Measurements from ENCODE around the gene RSBN1. TPM values are rescaled to one million over a fixed set of nuclear protein-coding genes. Genes with fewer than 3 reads are reported as not detected.
"Not testable (repeated sequence)": the region's sequence is repeated elsewhere in the genome, so short reads cannot be mapped to it uniquely, and the experiment has no call there.

The RSBN1 gene
- polyA plus RNA-seq, 3 donors = 23.0 to 23.6 (median 23.5) TPM

GRCh38 chr1:113786069-113786468 lies 26.2 kb downstream of the RSBN1 start:
- DNase-seq = no peak

GRCh38 chr1:113784104-113784779 lies 28.0 kb downstream of the RSBN1 start:
- DNase-seq = no peak

- no peak for DNase-seq
These were observed 28.8 kb downstream of the RSBN1 start for GRCh38 chr1:113783254-113784103.

GRCh38 chr1:113782406-113782805 lies 29.9 kb downstream of the RSBN1 start:
- no peak for DNase-seq

DNA sequence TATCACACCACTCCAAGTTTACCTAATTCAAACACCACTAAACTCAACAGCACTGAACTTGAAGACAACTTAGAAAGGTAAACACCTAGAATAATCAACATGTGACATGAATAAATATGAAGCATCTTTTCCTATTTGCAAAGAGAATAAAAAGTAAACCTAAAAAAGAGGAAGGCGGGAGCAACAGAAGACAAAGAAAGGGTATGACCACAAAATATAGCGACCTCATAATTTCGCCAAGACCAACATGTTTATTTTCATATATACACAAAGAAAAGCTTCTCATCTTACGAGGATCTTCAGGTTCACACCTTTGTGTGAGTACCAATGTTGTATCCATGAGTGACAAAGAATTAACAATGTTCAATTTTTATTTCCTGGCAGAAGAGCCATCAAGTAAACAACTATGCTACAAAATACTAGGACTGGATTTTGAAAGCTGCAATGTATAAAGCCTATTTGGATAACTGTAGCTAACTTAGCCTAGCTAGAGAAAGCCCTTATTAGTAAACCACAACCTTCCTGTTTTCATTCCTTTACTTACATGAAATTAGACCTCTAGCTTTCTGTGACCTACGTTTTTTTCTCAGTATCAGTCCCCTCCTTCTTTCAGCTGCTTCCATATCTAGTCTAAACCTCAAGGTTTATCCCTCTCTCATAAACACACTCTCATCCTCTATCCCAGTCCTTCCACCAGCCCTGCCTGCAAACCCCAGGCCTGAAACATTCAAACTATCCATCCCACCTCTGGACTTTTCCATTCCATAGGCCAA lies 31.7 kb downstream of the RSBN1 start:
- no peak for DNase-seq

DNA sequence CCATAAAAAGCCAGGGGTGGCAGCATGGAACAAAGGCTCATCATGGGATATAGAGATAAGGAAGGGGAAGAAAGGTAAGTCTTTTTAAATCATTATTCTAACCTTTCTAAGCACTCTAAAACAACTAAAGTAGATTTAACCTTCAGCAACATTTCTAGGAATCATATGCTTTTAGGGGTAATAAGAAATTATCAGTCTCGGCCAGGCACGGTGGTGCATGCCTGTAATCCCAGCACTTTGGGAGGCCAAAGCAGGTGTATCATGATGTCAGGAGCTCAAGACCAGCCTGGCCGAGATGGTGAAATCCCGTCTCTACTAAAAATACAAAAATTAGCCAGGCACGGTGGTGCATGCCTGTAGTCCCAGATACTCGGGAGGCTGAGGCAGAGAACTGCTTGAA lies 32.7 kb downstream of the RSBN1 start:
- no peak for DNase-seq

DNA sequence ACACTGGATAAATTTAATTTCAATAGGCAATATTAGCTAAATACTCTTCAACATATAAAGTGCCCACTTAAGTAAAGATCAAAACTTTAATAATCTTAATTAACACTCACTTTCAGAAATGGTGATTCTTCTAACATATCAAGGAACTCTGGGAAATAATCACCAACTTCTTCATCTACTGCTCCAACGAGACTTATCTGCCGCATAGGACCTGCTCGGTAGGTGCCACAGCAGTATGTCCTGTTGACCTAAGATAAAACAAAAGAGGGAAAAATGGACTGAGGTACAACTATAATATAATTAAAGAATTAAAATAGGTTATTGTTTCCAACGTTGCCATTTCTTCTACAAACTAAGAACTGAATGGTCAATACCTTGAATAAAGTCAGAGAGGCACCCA lies 34.7 kb downstream of the RSBN1 start:
- no peak for DNase-seq

- no peak for DNase-seq
These were observed 42.2 kb downstream of the RSBN1 start for GRCh38 chr1:113770031-113770430.

DNA sequence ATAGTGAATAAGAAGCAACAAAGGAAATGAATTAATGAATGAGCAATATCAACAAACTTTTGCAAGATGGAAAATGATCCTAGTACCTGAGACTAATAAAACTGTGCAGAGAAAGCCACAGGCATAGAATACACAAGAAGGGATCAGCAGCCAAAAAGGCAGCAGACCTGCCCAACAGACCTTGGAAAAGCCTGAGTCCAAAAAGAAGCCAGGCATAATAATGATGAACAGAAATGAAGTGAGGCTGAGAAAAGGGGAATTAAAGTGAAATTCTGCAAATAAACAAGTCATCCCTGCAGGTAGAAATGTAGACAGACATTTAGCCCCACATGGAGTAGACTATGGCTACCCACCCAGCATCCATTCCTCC lies 42.7 kb downstream of the RSBN1 start:
- DNase-seq = no peak

GRCh38 chr1:113768916-113769600 lies 43.2 kb downstream of the RSBN1 start:
- no peak for DNase-seq

GRCh38 chr1:113765306-113766230 lies 46.7 kb downstream of the RSBN1 start:
- DNase-seq = no peak

DNA sequence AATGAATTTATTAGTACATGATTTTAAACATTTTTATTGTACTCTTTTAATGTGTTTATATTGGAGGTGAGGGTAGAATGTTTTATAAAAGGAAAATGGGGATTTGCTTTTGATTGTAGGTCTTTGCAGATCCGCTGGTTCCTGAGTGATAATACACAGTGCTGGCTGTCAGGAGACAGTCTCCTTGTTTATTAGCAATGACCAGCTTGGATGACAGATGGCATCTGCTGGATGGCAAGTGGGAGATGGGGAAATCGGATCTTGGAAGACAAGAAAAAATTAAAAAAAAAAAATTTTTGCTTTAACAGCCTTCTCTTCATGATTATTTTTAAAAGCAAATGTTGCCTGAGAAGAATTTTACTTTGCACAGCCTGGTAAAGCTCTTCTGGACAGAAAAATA lies 48.6 kb downstream of the RSBN1 start:
- no peak for DNase-seq

- DNase-seq = no peak
These were observed 50.3 kb downstream of the RSBN1 start for GRCh38 chr1:113761937-113762336.

DNA sequence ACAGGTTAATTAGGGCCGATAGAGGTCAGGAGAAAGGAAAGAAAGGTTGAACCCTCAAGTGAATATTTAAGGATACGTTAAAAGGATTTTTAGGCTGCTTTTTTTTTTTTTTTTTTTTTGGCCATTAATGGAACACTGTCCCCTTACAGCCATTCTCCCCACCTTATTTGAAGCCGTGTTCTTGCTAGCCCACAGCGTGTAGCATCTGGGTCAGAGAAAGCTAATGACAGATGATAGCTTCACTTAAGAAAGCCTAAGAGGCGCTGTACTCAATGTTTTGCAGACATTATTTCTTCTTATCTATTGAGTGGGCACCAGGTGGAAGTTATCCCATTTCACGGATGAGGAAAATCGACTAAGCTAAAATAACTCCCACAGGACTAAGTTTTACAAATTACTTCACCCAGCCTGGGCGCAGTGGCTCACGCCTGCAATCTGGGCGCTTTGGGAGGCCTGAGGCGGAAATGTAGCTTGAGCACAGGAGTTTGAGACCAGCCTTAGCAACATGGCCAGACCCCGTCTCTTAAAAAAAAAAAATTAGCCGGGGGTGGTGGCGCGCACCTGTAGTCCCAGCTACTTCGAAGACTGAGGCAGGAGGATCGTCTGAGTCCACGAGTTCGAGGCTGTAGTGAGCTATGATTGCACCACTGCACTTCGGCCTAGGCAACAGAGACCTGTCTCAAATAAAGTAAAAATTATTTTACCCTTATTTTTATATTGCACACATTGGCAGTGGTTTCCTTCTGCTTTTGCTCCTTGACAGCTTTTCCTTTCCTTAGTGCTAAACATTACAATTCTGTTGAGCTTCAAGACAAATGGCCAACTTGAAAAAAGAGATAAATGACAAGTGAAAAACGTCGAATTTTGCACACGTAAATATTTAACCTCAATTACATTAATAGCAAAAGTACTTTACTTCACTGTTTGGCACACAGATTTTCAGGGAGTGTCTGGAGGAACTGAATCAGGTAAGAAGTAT lies 51.9 kb downstream of the RSBN1 start:
- DNase-seq = no peak

- peak; percentile 54 for DNase-seq
These were observed 52.8 kb downstream of the RSBN1 start, which contains the start of gene PHTF1 for GRCh38 chr1:113759333-113760101. Gene PHTF1 (minus strand): TSS chr1:113759486. CDS start chr1:113758703, 783 bp downstream.

GRCh38 chr1:113758631-113759332 lies 53.5 kb downstream of the RSBN1 start:
- peak; percentile 48 for DNase-seq

GRCh38 chr1:113756461-113756860 lies 55.8 kb downstream of the RSBN1 start:
- DNase-seq = no peak

- not testable (repeated sequence) for DNase-seq
These were observed 58.9 kb downstream of the RSBN1 start for GRCh38 chr1:113753333-113753732.
